Astrocyte of the spinal cord (primary cell): ENCODE data around the gene MTUS2.
"Not testable (repeated sequence)": the region's sequence is repeated elsewhere in the genome, so short reads cannot be mapped to it uniquely, and the experiment has no call there.

Experiments
- DNase-seq: peaks from one replicate; pipeline ENCODE4 v3.0.0; 2011; ENCODE audit warnings: low read depth, low spot score
- H3K4me3 ChIP-seq: 2 replicates; pipeline ENCODE4 v1.5.1; 2011; ENCODE audit warnings: low read depth, mild to moderate bottlenecking, low read length, moderate library complexity
- in situ Hi-C: cut with HindIII; loops from 2 replicates; pipeline ENCODE4 v1.10.0; 2017; ENCODE audit warnings: low sequenced_read_pairs
- TF ChIP-seq, protein P1 (sequence below): IDR thresholded peaks from 2 replicates; pipeline ENCODE4 v1.5.1; 2012; ENCODE audit warnings: low read depth, mild to moderate bottlenecking, low read length, inconsistent platforms

MTUS2 gene

DNA sequence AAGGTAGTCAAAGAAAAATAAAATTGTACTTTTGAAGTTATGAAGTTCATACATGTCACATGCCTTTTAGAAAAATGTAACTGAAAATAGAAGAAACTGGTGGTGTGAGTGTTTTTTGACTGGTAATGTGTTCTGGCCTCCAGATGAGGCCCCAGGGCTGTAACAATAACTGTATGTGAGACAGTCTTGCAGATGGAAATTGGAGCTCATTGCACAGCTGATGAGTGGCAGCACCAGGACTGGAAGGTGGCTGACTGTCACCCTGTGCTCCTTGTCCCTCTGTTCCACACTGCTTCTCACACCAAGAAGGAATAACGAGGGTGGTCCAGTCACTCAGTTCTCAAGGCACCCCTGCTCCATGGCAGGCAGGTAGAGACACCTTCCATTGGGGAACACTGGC, 559.7 kb downstream of the MTUS2 start:
- TF ChIP-seq, protein P1, sequence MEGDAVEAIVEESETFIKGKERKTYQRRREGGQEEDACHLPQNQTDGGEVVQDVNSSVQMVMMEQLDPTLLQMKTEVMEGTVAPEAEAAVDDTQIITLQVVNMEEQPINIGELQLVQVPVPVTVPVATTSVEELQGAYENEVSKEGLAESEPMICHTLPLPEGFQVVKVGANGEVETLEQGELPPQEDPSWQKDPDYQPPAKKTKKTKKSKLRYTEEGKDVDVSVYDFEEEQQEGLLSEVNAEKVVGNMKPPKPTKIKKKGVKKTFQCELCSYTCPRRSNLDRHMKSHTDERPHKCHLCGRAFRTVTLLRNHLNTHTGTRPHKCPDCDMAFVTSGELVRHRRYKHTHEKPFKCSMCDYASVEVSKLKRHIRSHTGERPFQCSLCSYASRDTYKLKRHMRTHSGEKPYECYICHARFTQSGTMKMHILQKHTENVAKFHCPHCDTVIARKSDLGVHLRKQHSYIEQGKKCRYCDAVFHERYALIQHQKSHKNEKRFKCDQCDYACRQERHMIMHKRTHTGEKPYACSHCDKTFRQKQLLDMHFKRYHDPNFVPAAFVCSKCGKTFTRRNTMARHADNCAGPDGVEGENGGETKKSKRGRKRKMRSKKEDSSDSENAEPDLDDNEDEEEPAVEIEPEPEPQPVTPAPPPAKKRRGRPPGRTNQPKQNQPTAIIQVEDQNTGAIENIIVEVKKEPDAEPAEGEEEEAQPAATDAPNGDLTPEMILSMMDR = no peak
- in situ Hi-C loops = no loop called here
- DNase-seq = no peak
- no peak overlapping the region for H3K4me3 ChIP-seq

DNA sequence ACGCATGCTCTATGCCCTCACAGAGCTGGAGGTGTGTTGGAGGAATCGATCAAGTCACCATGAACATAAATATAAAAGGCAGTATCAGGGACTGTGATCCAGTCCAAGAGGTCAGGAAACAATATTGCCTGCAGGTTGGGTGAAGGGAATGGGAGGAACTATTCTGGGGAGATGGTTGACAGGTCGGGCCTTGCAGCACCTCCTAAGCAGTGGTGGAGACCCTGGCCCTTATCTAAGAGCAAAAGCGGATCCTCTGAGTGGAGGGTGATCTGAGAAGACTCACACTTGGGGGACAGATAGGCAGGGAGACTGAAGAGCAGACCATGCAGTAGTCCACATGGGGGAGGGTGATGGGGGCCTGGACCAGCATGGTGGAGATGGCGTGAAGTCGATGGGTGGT, 561.9 kb downstream of the MTUS2 start:
- no peak for DNase-seq
- in situ Hi-C loops = no loop called here
- H3K4me3 ChIP-seq = no peak overlapping the region
- TF ChIP-seq, protein P1 = no peak

DNA sequence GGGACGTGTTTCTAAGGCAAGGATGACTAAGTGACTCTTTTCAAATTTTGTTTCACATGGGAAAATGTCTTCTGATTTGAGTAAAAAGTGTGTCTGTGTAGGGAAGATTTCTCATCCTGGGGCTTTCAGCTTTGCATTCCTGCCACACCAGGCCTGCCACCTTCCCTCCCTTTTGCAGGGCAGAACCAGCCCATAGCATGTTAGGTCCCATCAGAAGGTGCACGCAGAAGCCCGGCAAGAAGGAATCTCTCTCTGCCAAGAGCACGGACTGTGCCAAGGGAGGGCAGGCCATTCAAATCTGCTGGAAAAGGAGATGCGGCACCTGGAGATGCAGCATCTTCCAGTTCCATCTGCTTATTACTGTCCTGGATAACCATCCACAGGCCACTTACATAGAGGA, 563.3 kb downstream of the MTUS2 start:
- TF ChIP-seq, protein P1 = no peak
- no peak overlapping the region for H3K4me3 ChIP-seq
- in situ Hi-C loops = no loop called here
- no peak for DNase-seq

DNA sequence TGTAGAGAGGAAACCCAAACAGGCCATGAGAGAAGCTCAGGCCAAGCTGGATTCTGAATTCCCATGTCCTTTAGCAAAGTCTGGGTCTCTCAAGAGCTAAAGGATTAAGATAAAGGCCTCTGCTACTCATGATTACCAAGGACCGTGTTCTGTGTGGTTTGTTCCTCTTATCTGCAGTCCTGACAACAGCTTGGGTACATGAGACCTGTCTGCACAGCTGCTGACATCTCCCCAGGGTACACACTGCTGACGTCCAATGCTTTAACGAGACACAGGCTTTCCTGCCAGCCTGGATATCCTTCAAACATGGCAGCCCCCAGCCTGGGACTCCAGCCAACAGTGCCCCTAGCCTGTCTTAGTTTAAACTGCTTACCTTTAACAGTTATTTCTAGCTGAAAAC, 564.3 kb downstream of the MTUS2 start:
- in situ Hi-C loops = no loop called here
- no peak overlapping the region for H3K4me3 ChIP-seq
- TF ChIP-seq, protein P1 = no peak
- no peak for DNase-seq

DNA sequence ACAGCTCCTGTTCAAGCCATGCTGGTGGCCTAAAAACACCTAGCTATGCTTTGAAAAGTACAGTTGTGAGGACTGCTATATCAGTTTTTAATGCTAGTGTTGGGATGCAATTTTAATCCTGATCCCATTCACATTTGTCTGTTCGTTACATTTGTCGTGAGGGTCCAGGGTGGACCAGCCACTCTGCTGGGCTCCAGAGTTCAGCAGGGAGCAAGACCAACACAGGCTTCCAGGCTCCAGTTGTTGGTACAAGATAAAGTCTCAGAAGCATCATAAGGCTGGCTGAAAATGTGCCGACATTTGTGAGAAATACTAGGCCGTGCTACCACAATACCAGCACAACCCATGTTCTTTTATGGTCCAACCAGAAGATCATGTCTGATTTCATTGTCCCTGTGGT, 564.7 kb downstream of the MTUS2 start:
- no peak overlapping the region for H3K4me3 ChIP-seq
- TF ChIP-seq, protein P1 = no peak
- DNase-seq = no peak
- in situ Hi-C loops = no loop called here

DNA sequence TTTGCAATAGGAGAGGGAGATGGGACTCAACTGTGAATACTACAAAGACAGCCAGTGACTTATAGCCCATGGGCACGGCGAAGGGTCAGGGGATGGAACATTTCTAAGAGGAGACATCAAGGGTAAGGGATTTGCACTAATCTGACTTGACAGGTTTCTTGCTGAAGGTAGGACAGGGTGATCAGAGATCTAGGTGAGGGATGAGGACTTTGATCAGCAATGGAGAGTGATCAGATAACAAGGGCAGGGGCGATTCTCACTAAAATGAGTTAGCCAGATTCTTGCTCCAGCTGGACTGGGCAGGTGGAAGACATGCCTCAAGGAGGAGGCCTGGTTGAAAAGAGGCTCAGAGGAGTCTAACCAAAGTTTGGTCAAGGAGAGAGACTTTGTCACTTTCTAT, 566.1 kb downstream of the MTUS2 start:
- in situ Hi-C loops = no loop called here
- TF ChIP-seq, protein P1 = no peak
- DNase-seq = no peak
- no peak overlapping the region for H3K4me3 ChIP-seq

DNA sequence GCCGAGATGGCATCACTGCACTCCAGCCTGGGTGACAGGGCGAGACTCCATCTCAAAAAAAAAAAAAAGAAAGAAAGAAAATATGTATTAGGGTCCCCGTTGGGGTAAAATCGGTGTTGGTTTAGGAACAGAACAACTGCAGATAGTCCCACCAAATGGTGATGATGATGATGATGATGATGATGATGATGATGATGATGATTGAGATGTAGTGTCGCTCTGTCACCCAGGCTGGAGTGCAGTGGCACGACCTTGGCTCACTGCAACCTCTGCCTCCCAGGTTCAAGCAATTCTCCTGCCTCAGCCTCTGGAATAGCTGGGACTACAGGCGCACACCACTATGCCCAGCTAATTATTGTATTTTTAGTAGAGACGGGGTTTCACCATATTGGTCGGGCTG, 570.5 kb downstream of the MTUS2 start:
- H3K4me3 ChIP-seq, in situ Hi-C loops, DNase-seq: not testable (repeated sequence)
